HG02642 (cell line): Measurements from ENCODE around the gene KDM4F.

ENCODE experiments used
- ATAC-seq: cut with Tn5 transposase; IDR thresholded peaks from one replicate; pipeline ENCODE4 v1.9.1; 2021; ENCODE audit warnings: mild to moderate bottlenecking; ENCODE audit not compliant: unreplicated experiment, poor library complexity

The KDM4F gene

DNA sequence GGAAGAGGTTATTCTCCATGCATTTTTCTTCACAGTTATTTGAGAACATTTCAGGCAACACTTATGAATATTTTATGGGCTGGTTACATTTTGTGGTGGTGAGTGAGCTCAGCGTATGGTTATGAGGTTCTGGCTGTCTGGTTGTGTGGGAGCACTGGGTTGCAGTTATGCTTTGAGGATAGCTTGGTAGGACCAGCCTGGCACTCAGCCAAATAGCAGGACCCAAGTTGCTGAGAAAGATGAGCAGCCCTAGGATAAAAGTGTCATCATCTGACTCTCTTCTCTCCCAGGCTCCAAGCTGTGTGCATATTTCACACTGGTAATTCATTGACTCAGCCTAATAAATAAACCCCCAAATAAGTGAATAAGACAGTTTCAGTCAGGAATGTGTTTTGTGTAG is 9.4 kb downstream of the KDM4F start:
- no peak for ATAC-seq

- ATAC-seq: no peak
These were observed 9.8 kb downstream of the KDM4F start for GRCh38 chr11:95059046-95059445.

GRCh38 chr11:95065336-95065735 is 16.1 kb downstream of the KDM4F start:
- ATAC-seq: no peak

DNA sequence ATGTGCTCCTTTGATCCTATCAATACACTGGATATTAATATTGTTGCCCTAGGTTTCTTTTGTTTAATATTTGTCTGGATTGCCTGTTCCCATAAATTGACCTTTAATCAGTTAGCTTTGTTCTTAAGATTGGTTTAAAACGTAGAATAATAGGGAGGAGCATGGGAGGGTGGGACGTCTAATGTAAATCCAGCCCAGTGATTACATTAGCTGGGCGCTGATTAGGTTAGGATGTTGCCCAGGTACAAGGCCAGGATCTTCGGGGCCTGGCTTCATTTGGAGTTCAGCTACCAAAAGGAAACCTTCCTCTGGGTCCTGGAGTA is 17.5 kb downstream of the KDM4F start, which contains the start of gene SRSF8:
Gene SRSF8, plus strand, starts transcription at position 204 of the 323 bp plus-strand sequence. CDS start 308 bp downstream, outside the sequence.
- peak; percentile 51 for ATAC-seq

DNA sequence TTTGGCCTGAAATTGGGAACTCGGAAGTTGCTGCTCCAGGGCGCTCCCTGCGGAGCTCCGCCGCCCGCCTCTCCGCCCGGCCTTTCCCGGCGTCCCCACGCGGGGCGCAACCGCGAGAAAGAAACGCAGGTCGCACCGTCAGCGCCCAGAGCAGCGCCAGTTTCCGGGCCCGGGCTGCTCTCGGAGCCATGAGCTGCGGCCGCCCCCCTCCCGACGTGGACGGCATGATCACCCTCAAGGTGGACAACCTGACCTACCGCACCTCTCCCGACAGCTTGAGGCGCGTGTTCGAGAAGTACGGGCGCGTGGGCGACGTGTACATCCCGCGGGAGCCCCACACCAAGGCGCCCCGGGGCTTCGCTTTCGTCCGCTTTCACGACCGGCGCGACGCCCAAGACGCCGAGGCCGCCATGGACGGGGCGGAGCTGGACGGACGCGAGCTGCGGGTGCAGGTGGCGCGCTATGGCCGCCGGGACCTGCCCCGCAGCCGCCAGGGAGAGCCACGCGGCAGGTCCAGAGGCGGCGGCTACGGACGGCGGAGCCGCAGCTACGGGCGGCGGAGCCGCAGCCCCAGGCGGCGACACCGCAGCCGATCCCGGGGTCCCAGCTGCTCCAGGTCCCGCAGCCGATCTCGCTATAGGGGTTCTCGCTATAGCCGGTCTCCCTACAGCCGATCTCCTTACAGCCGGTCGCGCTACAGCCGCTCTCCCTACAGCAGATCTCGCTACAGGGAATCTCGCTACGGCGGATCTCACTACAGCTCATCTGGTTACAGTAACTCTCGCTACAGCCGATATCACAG is 18.0 kb downstream of the KDM4F start:
- peak; percentile 78 for ATAC-seq

DNA sequence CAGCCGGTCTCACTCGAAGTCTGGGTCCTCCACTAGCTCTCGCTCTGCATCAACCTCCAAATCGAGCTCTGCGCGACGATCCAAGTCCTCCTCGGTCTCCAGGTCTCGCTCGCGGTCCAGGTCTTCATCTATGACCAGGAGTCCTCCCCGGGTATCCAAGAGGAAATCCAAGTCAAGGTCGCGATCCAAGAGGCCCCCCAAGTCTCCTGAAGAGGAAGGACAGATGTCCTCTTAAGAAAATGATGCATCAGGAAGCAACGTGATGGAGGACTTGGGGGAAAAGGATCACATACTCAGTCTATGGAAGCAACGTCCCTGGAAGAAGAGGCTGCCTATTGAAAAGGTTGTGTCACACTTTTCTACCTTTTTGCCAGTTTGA is 18.6 kb downstream of the KDM4F start:
- no peak for ATAC-seq

DNA sequence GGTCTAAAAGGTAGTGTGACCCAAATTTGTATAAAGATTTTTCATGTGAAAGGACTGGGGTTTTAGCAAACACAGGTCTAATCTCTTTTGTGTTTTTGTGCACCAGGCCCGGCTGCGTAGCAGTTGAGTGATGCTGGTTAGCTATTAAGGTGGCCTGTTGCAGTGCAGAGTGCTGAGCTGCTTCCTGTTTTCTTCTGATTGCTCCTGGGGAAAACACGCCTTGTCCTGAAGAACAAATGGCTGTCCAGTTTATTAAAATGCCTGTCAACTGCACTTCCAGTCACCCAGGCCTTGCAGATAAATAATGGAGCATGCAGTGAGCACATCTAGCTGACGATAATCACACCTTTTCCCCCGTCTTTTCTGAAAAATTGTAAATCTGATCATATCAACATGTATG is 19.3 kb downstream of the KDM4F start:
- peak; percentile 62 for ATAC-seq

DNA sequence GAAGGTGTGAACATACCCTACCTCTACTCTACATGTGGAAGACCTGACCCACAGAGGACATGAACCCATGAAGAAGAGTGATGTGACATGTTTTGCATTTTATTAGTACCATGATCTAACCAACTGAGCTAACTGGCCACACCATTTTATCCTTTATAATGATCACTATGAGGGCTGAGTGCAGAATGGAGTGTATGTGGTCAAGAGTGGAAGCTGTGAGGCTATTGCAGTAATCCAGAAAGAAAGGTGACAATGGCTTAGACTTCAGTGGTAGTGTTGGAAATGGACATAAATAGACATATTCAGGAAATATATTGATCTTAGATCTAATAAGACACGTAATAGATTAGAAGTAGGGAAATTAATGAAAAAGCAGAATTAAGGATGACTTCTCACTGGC is 21.2 kb downstream of the KDM4F start:
- no peak for ATAC-seq

DNA sequence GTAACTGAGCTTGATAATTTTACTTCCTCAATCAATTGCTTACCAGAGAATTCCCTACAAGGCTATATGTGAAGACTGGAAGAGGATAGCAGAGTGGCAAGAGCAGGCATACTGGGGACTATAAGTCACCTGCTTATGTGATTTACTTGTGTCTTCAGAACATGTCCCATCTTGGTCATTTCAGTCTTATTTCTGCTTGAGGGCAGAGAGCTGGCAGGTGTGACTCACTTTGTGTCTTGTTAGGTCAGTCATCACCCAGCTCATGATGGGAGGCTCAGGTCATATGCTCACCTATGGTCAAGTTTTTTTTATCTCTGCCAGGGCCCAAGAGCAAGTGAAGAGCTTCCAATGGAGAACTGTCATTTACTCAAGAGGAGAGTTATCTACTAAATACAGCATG is 23.7 kb downstream of the KDM4F start:
- ATAC-seq: no peak

DNA sequence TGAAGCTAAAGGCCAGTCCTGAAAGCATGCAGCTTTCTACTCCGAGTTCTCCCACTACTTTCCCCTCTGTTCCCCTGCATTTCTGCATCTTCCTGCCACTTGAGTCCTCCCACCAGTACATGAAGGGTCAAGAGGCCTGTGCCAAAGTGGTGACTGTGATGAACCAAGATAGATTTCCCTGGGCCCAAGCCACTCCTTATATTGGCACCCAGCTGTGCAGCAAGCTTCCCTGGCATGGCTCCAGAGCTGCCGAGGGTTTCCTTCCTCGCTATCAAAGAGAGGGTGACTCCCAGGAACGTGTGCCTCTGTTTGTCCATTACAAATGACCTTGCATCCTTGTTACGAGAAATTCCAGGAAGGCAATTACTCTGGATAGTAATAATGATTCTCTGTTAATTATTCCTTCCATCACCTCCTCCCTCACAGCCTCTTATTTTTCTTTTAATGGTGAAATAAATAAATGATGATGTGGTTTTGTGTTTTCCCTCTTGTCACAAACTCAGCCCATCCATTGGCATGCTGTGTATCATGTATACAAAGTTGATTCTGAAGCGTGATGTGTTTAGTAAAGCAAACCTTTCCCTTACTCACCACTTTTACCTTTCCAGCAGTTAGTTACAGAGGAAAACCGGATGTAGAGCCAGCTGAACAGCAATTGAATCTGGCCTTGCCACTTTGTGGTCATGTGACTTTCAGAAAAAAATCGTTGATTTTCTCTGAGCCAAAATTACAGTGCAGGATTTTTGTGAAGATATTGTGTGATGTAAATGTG is 25.8 kb downstream of the KDM4F start:
- no peak for ATAC-seq

GRCh38 chr11:95076416-95076815 is 27.2 kb downstream of the KDM4F start:
- peak; percentile 66 for ATAC-seq

GRCh38 chr11:95076981-95077380 is 27.8 kb downstream of the KDM4F start:
- no peak for ATAC-seq

- no peak for ATAC-seq
These were observed 29.3 kb downstream of the KDM4F start for GRCh38 chr11:95078526-95078925.

DNA sequence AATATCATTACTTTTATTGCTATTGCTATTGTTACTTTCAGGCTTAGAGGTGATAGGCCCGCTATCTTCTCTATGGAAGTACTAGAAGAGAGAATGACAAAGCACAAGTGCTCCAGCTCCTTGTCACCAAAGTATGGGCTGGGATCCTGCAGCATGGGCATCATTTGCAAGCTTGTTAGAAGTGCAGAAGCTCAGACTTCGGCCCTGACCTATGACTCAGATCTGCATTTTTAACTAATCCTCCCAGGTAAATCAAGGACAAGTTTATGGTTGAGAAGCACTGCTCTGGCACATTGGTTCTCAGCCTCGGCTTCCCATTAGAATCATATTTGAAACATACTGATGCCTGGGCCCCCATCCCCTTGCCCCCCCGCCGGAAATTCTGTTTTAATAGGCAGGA is 31.8 kb downstream of the KDM4F start:
- no peak for ATAC-seq

DNA sequence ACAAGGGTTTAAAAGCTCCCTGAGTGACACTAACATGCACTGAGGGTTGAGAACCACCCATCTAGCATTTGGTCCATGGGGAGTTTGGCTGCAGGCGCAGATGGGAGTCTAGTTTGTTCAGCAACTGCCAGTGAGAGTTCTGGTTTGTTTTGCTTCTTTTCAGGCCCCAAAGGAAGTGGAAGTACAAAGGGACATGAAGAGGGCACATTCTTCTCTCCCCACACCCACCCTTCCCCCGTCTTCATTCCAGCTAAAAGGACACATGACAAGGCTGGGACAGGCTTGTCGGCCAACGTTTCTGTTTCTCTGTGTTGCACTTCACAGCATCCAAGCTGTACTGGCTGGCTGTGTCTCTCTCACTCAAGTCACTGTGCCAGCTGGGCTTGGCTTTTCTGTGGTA is 32.2 kb downstream of the KDM4F start:
- no peak for ATAC-seq

- ATAC-seq: no peak
These were observed 33.4 kb downstream of the KDM4F start for GRCh38 chr11:95082576-95083001.

- peak; percentile 40 for ATAC-seq
These were observed 35.3 kb downstream of the KDM4F start for GRCh38 chr11:95084509-95084908.

- ATAC-seq: no peak
These were observed 36.0 kb downstream of the KDM4F start for GRCh38 chr11:95085117-95085816.

DNA sequence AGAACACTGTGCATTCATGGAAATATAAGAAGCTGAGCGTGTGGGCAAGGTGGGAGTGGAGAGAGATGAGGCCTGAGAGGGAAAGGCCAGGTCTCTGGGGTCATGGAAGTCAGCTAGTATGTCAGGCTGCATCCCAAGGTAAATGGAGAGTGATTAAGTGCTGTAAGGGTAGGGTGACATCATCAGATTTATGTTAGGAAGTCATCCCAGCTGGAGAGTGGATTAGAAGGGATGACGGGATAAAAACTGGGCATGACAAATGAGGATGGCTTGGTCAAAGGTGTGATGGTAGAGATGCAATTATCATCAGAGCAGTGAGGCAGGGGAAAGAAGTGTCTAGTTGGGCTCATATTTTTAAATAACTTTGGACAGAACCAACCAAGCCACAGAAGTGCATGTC is 36.9 kb downstream of the KDM4F start:
- no peak for ATAC-seq

- ATAC-seq: no peak
These were observed 37.8 kb downstream of the KDM4F start for GRCh38 chr11:95086836-95087570.
